Measurements from ENCODE around the gene TXLNB. TPM values are rescaled to one million over a fixed set of nuclear protein-coding genes. Genes with fewer than 3 reads are reported as not detected.

Gene TXLNB
- total RNA-seq, 1 experiment from 2014 or later, result not detected

- Histone ChIP-seq H3K36me3 (ENCODE audit: control insufficient read depth, insufficient read depth, low read length) (no peaks in the 10 kb centered on the region), H3K27ac (ENCODE audit: low read length) (no peak overlapping the region), H3K4me1 (ENCODE audit: control insufficient read depth, insufficient read depth, low read length) (no peaks in the 10 kb centered on the region), H3K9me3 (ENCODE audit: control insufficient read depth, insufficient read depth, low read depth, low read length) (no peaks in the 10 kb centered on the region), H3K4me3 (ENCODE audit: low read depth in 2 of 2, low read length in 2 of 2) (no peak overlapping the region), H3K27me3 (ENCODE audit: control insufficient read depth, insufficient read depth, low read length) (peaks cover 16% of the 10 kb centered on the region)
- no TSS peak for BruUV-seq (replicated peaks)
- no peak for DNase-seq (ENCODE audit: low read depth, low spot score)
- no peak for TF ChIP-seq REST (IDR thresholded peaks at IDR 0.05; ENCODE audit: insufficient read depth in 1 of 2, low read depth in 2 of 2, low read length in 1 of 2)
- no peak for TF ChIP-seq SIN3A (IDR thresholded peaks at IDR 0.05; ENCODE audit: borderline replicate concordance, insufficient read depth, low read depth, low read length)
- TF ChIP-seq CTCF (IDR thresholded peaks at IDR 0.05), result no peak
- TF ChIP-seq TCF7L2 (IDR thresholded peaks at IDR 0.05; ENCODE audit: low read depth, low read length), result no peak
- TF ChIP-seq POLR2AphosphoS5 (IDR thresholded peaks at IDR 0.05; ENCODE audit: low read depth, low read length), result no peak
- intact Hi-C loops (cut with micrococcal nuclease; ENCODE audit: unreplicated experiment), result no loop called here
- CTCF ChIA-PET, result no interaction called here
- no peak for ATAC-seq
- POLR2A ChIA-PET, result no interaction called here
- in situ Hi-C loops (cut with HindIII; ENCODE audit: low pct_unique_long_range_greater_than_20kb, low sequenced_read_pairs), result no loop called here
Measured at GRCh38 chr6:139308936-139309603, 17.3 kb upstream of the TXLNB start.

GRCh38 chr6:139308286-139308916 is 16.6 kb upstream of the TXLNB start:
- H3K36me3 ChIP-seq (ENCODE audit: control insufficient read depth, insufficient read depth, low read length), result no peaks in the 10 kb centered on the region
- ATAC-seq (no peak), DNase-seq (ENCODE audit: low read depth, low spot score) (no peak)
- H3K4me3 ChIP-seq (ENCODE audit: low read depth in 2 of 2, low read length in 2 of 2), result no peak overlapping the region
- intact Hi-C loops (cut with micrococcal nuclease; ENCODE audit: unreplicated experiment) (no loop called here), in situ Hi-C loops (cut with HindIII; ENCODE audit: low pct_unique_long_range_greater_than_20kb, low sequenced_read_pairs) (no loop called here)
- peaks cover 20% of the 10 kb centered on the region for H3K27me3 ChIP-seq (ENCODE audit: control insufficient read depth, insufficient read depth, low read length)
- TF ChIP-seq POLR2AphosphoS5 (IDR thresholded peaks at IDR 0.05; ENCODE audit: low read depth, low read length) (no peak), TCF7L2 (IDR thresholded peaks at IDR 0.05; ENCODE audit: low read depth, low read length) (no peak)
- no peaks in the 10 kb centered on the region for H3K4me1 ChIP-seq (ENCODE audit: control insufficient read depth, insufficient read depth, low read length)
- no peaks in the 10 kb centered on the region for H3K9me3 ChIP-seq (ENCODE audit: control insufficient read depth, insufficient read depth, low read depth, low read length)
- no TSS peak for BruUV-seq (replicated peaks)
- CTCF ChIA-PET, result no interaction called here
- POLR2A ChIA-PET, result no interaction called here
- H3K27ac ChIP-seq (ENCODE audit: low read length), result no peak overlapping the region
